Measurements from ENCODE around the gene LRRC32.

LRRC32 gene

DNA sequence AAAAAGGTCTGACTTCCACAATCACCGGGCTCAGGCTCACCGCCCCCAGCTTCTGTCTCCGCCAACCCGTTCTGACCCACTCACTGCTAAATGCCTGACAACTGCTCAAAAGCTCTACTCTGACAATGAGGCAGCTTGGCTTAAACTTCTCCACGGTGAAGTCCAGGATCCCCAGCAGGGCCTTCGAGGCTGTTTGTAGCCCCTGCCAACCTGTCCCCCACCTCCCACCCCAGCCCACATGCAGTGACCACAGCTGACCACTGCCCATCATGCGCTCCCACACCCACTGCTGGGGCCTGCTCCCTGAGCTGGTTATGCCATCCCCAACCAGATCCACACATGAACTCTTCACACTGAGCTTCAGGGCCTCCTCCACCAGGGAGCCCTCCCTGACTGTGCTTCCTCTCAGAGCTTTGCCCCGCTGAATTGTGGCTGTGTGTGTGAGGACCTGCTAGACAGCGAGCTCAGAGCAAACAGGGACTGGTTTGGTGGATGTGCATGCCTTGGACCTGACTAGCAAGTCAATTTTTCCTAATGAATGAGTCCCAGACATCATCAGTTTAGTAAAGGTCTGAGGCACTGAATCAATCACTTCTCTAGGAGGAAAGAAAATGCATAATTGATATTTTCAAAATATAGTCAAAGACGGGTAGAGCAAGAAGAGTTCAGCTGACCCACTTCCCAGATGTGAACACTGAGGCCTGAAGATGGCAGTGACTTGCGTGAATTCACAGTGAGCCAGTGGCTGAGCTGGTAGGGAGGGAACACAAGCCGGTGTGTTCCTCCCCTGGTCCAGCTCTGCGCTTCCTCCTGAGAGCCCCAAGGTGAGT, 7.7 kb downstream of the LRRC32 start:
- DNase-seq = no peak

GRCh38 chr11:76661834-76662434, 8.6 kb downstream of the LRRC32 start:
- DNase-seq = no peak

DNA sequence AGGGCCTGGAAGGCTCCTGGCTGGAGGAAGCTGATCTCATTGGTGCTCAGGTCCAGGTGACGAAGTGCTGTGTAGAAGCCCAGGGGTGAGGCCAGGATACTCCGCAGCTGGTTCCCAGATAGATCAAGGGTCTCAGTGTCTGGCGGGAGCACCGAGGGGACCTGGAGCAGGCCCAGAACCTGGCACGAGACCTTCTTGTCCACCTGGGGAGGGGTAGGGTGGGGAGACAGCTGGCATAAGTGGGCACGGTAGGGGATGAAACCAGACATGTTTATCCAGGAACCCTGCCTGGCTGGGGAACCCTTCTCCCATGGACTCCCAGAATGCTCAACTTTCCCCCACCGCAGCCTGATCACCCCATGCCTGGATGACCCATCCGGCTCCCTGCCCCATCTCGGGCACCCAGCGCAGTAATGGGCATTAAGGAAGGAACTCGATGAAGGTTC, 9.2 kb downstream of the LRRC32 start:
- DNase-seq = no peak

DNA sequence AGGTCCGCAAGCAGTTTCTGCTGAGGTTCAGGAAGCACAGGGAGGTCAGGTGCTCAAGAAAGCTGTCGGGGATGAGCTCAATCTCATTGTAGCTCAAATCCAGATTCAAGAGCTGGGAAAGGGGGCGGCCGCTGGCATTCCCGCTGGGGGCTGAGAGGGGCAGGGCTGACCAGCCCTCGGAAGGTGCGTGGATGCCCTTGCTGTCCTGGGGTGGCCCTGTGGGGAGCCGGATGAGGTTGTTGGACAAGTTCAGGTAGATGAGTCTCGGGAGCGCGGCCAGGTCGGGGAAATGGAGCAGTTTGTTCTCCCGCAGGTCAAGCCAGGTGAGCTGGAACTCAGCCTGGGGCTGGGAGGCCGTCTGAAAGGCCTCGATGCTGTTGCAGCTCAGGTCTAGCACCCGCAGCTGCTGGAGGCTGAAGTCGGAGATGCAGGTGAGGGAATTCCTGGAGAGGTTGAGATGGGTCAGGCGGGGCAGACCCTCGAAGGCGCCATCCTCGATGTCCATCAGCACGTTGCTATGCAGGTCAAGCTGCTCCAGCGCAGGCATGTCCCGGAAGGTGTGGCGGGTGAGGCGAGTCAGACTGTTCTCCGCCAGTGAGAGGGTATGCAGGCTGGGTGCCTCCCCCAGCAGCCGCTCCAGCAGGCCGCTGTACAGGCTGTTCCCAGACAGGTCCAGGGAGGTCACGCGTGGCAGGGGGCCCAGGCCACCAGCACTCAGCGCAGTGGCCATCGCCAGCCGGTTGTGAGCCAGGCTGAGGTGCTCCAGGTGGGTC, 9.8 kb downstream of the LRRC32 start:
- no peak for DNase-seq

GRCh38 chr11:76659672-76660532, 10.6 kb downstream of the LRRC32 start:
- DNase-seq = no peak

DNA sequence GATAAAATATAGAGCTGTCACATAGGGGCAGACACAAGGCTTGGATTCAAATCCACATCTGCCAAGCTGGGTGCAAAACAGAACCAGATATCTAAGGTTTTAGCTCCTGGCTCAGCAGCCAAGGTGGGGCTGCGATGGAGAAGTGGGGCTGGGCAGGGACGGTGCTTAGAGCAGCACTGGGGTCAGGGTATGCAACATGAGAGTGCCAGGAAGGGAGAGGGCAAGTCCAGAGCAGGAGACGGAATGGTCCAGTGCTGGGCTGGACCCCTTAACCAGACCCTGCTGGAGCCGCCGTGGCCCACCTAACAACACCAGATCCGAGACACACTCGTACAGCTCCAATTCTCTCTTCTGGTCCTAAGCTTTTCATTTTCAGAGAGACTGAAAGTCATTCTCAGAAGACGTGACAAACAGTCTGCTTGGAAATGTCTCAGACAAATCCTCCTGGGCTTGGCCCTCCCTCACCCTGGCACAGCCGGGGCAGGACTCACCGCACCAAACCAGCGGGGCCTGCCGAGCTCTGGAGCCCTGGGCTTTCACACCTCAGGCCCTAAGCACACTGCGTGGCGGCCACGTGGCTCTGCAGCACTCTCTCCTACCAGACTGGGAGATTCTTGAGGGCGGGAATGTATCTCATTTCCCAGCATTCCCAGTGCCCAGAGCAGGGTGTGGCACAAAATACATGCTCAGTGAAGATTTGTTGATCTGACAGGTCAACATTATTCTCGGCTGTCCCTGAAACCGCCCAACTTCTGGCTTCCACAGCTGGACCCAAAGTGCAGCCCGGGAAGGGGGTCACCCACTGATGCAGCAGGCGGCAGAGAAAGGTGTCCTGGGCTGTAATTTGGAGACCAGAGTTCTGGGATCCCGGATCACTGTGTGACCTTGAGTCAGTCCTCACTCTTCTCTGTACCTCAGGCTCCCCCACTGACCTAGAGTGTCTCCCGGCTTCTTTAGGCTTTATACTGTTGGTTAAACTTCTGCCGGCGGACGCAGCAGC, 11.6 kb downstream of the LRRC32 start:
- DNase-seq = no peak

- no peak for DNase-seq
These were observed 12.3 kb downstream of the LRRC32 start for GRCh38 chr11:76658231-76658630.

DNA sequence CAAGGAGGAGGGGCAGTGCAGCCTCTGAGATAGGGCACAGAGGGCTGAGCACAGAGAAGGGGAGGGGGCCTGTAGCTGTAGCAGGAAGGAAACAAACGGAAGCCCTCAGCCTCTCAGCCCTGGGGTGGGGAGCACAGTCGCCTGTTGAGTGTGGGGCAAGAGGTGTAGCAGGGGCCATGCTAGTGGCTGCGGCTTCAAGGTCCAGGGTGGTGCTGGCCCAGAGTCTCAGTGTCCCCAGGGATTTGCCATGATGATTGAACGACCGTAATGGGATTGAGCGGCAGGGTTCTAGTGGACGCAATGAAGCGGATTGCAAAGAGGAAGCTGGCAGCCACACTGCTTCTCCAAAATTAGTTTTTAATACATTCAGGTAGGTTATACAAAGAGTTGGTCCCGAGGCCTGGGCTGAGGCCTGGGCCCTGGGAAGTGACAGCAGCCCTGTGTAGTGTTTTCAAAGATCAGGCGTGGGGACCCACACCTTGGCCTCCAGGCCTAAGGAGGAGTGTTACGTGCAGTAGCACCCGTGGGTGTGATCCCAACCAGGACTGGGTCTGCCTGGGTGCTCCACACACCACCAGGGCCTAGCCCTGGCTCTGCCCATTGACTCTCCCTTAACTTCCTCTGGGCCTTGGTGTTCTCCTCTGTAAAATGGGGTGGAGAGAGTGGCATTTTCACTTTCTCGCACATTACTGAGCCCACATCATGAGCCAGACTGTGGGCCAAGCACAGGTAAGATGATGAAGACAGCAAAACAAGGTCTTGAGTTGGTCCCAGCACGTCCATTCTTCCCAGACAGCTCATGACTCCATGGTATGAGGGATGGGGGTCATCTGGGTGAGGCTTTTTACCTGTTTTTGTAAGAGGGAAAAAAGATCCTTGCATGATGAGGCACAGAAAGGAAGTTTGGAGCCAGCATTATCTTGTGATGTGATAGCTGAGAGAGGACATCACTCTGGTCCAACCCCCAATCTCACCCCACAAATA, 13.1 kb downstream of the LRRC32 start:
- DNase-seq = no peak

GRCh38 chr11:76656571-76657081, 13.9 kb downstream of the LRRC32 start:
- DNase-seq = no peak

DNA sequence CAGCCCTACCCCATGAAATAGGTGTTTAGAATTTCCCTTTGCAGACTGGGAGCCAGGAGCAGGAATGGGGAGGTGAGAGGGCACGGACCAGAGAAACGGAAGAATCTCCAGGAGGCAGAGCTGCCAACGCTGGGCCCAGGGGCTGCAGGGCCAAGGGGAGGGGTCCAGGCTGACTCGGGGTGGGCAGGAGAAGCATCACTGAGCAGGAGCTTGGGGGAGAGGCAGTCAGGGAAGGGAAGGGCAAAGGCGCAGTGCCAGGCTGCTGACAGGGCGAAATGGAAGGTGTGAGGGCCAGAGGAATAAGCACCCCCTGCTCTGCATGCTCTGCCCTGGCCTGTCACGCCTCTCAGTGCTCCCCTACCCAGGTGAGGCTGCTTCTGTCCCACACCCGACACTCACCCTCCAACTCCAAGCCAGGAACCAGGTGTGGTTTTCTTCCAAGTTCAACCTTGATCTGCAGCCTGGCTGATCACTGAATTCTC, 14.5 kb downstream of the LRRC32 start:
- no peak for DNase-seq

DNA sequence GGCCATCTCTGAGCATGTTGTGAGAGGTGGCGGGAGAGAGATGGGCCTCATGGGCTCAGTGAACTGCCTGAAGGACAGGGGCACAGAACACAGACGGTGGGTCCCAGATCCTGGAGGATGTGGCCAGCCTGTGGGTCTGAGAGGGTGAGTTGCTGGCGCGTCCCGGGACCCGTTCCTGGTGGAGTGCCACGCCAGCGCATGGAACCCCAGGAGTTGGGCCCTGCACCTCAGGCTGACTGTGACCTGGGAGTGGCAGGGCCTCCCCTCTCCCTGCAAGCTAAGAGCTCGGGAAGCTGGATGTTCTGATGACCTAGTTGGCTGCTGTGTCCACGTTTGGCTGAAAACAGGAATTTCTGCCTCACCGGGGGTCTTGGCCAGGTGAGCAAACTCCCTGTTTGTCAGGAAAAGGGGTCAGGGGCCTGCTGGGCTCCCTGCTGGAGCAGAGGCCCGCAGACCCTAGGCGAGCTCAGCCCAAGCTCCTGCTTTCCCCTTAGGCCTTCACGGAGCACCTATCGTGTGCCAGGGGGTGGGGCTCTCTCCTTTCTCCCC, 15.0 kb downstream of the LRRC32 start:
- DNase-seq = no peak

DNA sequence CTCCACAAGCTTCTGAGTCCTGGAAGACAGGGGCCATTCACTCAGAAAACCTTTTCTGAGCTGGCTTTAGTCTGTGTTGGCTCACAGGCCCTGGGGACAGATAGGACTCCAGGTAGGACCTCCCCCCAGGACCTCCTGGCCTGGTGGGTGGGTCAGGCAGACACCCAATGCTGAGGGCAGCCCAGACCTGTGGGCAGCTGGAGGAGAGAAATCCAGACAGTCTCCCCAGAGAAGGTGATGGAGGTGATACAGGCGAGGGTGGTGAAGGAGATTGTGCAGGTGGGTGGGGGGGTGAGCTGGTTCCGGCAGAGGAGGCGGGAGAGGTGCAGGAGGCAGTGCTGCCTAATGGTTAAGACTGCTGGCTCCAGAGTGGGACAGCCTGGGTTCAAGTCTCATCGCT, 15.6 kb downstream of the LRRC32 start:
- DNase-seq = no peak

DNA sequence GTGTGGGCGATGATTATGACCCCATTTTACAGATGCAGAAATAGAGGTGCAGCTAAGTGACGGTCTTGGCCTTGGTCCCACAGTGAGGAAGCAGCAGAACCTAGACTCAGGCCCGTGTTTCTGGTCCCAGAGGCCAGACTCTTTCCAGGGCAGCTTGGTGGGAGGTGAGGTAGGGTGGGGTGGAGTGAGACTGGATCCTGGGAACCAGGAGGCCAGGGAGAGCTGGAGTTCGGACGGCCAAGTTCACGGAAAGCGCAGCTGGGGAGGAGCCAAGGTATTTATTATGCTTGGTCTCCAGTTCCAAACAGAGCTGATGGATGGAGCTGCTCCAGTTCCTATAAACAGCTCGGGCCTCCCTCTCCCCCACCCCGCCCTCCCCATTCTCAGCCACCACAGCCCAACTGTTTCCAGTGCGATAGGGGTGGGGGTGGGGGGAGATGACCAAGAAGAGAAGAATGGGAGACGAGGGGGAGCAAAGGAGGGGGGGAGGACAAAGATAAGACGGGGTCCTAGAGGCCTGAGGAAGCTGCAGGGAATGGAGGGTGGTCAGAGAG, 16.2 kb downstream of the LRRC32 start:
- no peak for DNase-seq

DNA sequence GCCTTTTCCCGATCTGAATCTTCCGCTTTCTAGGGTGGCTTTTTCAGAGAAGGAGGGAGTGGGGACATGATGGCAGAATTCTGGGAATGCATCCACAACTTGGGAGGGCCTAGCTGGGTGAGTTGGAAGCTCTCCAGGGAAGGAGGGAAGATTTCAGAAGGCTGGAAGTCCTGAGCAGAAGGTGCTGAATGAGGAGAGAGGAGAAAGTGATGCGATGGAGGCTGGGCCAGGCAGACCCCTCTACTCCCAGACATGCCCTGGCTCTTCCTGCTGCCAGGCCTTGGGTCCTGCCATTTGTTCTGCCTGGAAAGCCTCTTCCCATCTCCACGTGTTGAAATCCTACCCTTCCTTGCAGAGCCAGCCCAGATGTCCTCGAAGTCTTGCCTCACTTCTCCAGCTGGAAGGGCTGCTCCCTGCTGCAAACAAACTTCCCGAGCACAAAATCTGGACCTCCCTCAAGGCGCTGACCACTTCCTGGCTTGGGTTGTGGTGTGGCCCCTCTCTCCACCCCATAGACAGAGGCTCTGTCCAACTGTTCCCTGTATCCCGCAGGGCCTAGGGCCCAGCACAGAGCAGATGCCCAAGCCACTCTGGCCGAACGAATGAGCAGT, 16.8 kb downstream of the LRRC32 start:
- DNase-seq = no peak

GRCh38 chr11:76653012-76653673, 17.4 kb downstream of the LRRC32 start:
- no peak for DNase-seq

GRCh38 chr11:76649851-76650372, 20.6 kb downstream of the LRRC32 start:
- no peak for DNase-seq

DNA sequence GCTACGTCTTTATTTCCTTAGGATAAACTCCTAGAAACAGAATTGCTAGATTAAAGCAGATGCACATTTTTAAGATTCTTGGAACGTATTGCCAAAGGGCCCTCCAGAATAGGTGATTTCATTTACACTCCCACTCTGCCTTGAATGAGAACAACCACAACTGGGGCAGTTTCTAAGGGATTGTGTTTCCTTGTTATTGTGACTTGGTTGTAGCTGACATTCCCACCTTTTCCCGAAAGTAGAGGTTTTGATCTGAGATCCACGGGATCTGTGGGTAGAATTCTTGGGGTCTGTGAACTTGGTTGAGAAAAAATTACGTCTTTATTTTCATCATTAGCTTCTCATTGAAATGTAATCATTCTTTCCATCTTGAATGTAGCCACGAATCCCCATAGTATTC, 21.5 kb downstream of the LRRC32 start:
- no peak for DNase-seq

GRCh38 chr11:76648061-76648460, 22.5 kb downstream of the LRRC32 start:
- no peak for DNase-seq
